Measurements from ENCODE around the gene AFF3.

DNA sequence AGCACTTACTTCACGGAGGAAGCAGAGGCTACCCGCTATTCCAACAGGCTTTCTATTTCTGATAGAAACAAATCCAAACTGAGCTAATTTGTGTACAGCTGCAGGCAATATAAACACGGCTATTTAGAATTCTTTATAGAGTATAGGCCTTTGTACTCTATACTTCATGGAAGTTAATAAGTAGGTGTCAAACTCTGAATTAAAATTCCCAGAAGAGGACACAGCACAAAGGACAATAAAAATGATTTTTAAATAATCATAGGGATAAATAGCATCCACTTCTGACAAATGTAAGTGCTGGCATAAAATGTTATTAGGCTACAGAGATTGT is 261.5 kb downstream of the AFF3 start:
- TF ChIP-seq NR2F1 (conservative IDR thresholded peaks at IDR 0.05) (no peak), POLR2A (IDR thresholded peaks at IDR 0.05; ENCODE audit: low read depth, low read length) (no peak), CTCF (IDR thresholded peaks at IDR 0.05 in 2 of 3, conservative IDR thresholded peaks at IDR 0.05 in 1 of 3; ENCODE audit: control insufficient read depth in 2 of 3, extremely low read depth in 1 of 3, insufficient read depth in 1 of 3, low read depth in 3 of 3, low read length in 3 of 3) (no peak), TAF1 (IDR thresholded peaks at IDR 0.05; ENCODE audit: borderline replicate concordance, low read depth, low read length) (no peak), ZNF217 (IDR thresholded peaks at IDR 0.05) (no peak), PBX3 (IDR thresholded peaks at IDR 0.05; ENCODE audit: insufficient replicate concordance, low read depth, low read length) (no peak), POU2F2 (IDR thresholded peaks at IDR 0.05; ENCODE audit: borderline replicate concordance, low read depth, low read length) (no peak), SMAD1 (IDR thresholded peaks at IDR 0.05; ENCODE audit: low read depth, partially characterized antibody) (no peak)

All from GM12878 (cell line).